Hematopoietic multipotent progenitor cell treated with erythropoietin and hydrocortisone succinate and interleukin-3 and kit ligand, for 17 days (in vitro differentiated cells): Measurements from ENCODE around the gene LIPK.
"Not testable (repeated sequence)": the region's sequence is repeated elsewhere in the genome, so short reads cannot be mapped to it uniquely, and the experiment has no call there.

Experiments
- DNase-seq: peaks from one replicate; pipeline ENCODE4 v3.0.0-alpha.2; 2015; ENCODE audit warnings: low spot score

Gene LIPK, protein sequence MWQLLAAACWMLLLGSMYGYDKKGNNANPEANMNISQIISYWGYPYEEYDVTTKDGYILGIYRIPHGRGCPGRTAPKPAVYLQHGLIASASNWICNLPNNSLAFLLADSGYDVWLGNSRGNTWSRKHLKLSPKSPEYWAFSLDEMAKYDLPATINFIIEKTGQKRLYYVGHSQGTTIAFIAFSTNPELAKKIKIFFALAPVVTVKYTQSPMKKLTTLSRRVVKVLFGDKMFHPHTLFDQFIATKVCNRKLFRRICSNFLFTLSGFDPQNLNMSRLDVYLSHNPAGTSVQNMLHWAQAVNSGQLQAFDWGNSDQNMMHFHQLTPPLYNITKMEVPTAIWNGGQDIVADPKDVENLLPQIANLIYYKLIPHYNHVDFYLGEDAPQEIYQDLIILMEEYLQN

DNA sequence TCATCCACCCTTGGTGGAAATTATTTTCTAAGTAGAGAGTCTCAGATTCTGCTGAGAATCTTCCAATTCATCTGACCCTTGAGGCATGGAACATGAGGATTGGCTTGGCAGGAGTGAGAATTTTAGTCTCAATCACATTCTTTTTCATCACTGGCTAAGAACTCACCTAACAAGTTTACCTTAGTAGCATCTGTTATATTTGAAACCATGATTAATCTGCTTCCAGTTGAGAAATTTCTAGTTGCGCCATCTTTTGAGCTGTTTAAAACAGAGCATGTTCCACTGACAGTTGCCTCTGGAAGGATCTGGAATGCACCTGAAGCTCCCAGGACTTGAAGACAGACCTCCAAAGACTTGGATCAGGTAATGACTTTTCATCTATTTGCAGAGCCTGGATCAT, at the start of gene LIPK:
Gene LIPK, plus strand, starts transcription at position 292 of the 400 bp plus-strand sequence. CDS start 18,295 bp downstream, outside the sequence.
- no peak for DNase-seq

DNA sequence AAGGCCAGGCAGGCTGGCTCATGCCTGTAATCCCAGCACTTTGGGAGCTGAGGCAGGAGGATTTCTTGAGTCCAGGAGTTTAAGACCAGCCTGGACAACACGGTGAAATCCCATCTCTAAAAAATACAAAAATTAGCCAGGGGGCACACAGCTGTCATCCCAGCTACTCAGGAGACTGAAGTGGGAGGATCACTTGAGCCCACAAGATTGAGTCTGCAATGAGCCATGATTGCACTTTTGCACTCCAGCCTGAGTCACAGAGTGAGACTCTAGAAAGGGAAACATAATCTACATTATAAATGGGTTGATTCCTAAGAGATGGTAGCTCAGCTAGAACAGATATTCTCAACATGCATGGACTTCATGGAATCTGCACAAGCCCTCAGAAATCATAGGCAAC, 48.1 kb upstream of the LIPK start:
- DNase-seq: no peak

DNA sequence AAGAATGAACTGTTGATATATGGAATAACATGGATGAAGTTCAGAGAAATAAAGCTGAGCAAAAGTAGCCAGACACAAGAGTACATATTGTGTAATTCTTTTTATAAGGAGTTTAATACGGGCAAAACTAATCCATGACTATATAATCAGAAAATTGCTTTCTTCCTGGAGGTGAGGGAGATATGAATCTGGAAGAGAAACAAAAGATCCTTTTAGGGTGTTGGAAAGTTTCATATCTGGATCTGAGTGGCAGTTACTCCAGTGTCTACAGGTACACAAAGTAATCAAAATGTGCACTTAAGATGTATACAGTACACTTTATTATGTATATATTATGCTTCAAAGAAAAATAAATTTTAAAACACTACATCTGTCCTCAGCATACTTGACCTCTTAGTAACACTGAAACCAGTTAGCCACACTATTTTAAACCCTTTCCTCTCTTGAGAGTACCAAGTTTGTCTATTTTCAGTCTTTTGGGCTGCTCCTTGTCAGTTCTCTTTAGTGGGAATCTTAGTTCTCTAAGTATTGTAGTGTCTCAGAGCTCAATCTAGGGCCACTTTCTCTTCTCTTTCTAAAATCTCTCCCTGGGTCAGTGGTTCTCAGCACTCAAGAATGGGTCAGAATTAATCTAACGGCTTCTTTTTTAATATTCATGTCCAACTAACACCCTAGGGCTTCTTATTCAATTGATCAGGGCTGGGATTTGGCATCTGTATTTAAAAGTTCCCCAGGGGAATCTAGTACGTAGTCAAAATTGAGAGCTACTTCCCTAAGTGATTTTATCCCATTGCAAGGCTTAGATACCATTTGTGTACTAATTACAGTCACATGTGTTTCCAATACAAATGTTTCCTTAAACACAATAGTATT, 46.1 kb upstream of the LIPK start:
- DNase-seq: no peak

DNA sequence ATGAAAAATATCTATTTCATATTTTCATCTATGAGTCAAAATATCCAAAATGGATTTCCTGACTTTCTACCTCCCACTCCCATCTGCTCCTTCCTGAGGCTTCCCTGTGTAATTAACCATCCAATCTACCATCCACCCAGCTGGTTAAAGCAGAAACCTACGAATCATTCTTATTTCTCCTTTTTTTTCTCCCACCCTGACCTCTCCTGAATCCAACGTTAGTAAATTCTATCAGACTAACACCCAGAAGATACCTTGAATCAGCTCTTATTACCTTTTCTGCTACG, 45.5 kb upstream of the LIPK start:
- no peak for DNase-seq

DNA sequence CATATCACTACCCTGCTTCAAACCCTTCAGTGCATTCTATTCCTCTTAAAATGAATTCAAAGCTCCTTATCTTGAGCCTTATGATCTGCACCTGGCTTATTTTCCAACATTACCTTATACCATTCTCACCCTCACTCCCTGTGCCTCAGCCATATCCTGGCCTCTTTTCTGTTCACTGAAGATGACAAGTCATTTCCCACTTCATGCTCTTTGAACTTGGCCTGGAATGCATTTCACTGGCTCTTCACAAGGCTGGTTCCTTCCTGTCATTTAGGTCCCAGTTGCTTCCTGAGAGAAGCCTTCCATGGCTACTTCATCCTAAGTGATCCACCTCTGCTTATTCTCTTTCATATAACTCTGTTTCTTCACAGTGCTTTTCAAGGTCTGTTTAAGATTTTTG, 45.0 kb upstream of the LIPK start:
- DNase-seq: no peak

DNA sequence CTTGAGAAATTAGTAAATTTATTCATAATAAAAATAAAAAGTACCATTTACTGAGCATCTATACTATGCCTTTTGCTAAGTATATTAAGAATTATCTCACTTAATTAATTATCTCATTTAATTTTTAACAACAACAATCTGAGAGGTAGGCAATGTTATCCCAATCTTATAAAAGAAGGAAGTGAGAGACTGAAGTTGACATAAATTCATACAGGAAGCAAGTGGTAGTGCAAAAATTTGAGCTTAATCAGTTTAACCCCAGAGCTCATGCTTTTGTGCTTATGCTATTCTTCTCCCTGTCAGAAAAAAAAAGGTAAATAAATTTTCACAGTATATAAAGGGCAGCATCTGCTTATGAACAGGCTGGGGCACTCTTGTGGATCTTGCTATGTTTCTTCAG, 44.5 kb upstream of the LIPK start:
- DNase-seq: no peak

DNA sequence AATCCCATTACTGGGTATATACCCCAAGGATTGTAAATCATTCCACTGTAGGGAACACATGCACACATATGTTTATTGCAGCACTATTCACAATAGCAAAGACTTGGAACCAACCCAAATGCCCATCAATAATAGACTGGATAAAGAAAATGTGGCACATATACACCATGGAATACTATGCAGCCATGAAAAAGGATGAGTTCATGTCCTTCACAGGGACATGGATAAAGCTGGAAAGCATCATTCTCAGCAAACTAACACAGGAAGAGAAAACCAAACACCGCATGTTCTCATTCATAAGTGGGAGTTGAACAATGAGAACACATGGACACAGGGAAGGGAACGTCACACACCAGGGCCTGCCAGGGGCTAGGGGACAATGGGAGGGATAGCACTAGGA, 42.9 kb upstream of the LIPK start:
- not testable (repeated sequence) for DNase-seq

DNA sequence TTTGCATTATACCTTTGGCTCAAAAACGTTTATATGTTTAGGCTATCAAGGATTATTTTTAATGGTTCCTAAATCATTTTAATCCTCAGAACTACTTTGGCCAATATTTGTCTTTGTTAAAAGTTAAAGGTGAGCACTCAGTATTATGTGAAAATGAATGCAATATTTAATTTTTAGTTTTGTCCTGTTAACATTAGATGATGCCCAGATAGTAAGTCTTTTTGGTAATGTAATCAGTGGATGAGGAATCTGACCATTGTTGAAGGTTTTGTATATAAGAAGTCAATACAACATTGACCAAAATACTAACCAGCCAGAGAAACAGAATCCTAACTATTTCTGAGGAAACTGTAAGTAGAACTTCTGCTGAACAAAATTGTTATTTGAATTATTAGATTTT, 41.9 kb upstream of the LIPK start, which contains the start of gene LIPF:
Gene LIPF, plus strand, starts transcription at position 301 of the 400 bp plus-strand sequence. CDS start 2,856 bp downstream, outside the sequence.
- no peak for DNase-seq

DNA sequence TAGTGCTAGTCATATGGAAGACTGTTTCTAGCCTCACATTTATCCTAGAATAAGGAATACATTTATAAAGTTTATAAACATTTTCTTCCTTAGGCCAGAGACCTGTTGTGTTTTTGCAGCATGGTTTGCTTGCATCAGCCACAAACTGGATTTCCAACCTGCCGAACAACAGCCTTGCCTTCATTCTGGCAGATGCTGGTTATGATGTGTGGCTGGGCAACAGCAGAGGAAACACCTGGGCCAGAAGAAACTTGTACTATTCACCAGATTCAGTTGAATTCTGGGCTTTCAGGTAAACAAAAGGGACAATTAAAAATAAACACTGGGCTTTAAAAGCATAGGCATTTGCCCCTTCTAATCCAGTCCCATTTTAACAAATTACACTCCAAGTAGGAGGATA, 37.6 kb upstream of the LIPK start:
- DNase-seq: no peak

DNA sequence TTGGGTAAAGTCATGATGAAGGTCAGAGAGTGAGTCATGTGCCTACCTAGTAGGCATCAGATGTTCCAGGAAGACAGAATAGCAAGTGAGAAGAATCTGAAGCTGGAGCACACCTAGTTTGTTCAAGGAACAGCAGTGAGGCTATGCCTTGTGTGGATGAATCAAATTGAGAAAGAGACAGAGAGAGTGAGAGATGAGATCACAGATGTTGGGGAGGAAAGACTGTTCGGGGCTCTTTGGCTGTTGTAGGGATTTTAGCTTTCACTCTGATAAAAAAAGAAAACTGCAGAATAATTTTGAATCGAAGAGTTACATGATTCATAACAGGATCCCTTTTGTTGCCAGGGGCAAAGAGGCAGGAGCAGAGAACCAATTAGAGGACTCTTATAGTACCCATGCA, 35.6 kb upstream of the LIPK start:
- no peak for DNase-seq

DNA sequence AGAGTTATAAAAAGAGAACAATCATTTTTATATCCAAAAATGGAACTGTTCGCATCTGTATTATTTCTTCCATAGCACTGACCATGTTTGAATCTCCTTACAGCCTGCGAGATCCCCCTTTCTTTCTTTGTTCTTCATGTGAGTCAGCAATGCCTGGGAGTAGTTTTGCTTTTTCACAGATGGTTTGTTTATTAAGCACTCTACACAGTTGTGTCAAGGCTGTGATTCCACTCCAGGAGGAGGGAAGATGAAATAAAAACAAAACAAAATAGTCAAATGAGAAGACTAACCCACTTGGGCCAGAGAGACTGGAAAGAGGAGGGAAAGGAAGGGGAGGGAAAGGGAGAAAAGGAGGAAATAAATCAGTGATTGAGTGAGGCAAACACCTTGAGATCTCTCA, 34.0 kb upstream of the LIPK start:
- no peak for DNase-seq

DNA sequence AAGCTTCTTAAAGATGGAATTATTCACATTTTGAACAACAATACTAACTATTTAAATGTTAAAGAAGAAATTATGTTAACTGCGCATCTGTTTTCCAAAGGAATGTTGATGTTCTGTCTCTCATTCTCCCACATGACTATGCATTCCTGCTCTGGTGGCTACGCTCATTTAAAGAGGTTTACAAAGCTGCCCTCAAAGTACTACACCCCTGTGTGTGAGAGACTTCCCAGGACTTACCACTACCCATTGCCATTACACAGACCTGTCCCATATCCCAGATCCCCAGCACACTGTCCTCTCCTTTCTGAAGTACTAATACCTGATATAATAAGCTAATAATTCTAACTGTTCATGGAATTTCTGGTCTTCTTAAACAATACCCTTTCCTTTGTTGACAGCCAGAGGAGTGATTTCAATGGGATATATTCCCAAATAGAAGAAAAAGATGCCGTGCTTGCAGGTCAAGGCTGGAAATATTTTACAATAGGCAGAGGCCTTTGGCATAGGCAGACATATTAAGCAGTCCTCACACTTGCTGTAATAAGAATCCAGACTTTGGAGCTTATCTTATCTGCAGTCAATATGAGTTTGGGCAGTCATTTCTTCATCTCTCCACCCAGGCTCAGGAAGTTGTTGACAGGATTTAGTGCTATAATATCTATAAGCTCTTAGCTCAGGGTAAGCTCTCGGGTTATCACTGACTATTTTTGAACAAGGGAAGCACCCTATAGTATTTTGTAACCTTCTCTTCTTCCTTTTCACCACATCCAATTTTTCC, 29.6 kb upstream of the LIPK start:
- DNase-seq: no peak

DNA sequence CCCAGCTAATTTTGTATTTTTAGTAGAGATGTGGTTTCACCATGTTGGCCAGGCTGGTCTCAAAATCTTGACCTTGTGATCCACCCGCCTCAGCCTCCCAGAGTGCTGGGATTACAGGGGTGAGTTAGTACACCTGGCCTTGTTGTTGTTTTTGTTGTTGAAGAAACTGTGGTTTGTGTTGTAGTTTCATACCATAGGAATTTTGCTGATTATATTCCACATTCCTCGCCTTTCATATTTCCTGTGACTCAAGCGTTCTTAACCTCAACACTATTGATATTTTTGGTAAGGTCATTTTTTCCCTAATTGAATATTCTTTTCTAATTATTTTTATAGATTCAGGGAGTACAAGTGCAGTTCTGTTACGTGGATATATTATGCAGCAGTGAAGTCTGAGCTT, 25.1 kb upstream of the LIPK start:
- no peak for DNase-seq

DNA sequence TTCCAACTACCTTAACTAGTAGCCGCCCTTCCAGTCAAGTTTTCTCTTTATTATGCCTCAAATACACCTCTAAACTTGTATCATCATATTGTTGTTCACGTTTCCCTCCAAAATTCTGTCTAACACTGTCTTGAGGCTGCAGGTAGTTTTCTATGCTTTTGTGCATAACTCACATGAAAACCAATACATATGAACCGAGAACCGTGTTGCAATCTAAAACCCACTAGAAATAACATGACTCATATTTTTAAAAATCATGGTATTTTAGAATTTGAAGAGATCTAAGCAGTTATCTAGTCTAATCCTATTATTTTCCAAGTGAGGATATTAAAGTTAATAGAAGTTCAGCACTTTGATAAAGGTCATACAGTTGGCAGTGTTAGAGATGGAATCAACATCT, 23.6 kb upstream of the LIPK start:
- DNase-seq: no peak

DNA sequence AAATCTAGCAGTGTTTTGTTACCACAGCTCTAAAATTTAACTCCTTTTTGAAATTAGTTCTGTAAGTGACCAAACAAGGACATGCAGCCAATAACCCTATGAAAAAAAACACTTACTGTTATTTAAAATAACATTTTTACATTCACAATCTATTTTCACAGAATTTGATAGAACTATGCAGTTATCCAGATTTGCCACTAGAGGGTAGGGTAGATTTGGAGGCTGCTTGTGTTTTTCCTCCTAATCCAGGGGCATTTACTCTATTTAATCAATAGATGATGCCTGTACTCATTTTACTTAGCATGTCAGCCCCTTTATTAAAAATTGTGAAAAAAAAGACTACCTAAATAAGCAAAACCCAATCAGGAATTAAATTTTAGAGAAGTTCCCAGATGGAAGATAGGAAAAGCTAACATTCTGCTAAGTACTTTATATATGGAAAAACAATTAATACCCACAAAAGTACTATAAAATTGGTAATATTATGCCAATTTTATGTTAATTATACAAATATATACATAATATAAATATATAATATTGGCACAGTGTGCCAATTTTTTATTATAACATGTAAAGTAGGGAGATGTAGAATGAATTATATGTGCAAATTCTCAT, 18.1 kb upstream of the LIPK start:
- no peak for DNase-seq

DNA sequence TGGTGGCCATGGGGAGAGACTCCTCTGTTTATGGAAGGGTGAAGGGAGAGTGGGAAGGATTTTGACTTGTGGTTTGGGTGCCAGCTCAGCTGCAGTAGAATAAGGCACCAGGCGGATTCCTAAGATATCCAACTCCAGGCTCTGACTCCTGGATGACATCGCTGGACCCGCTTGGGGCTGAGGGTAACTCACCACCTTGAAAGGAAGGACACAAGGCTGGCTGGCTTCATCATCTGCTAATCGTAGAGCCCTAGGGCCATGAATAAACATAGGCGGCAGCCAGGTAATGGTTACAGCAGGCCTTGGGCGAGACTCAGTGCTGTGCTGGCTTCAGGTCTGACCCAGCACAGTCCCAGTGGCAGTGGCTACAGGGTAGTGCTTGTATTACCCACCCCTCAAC, 16.7 kb upstream of the LIPK start:
- DNase-seq: no peak

DNA sequence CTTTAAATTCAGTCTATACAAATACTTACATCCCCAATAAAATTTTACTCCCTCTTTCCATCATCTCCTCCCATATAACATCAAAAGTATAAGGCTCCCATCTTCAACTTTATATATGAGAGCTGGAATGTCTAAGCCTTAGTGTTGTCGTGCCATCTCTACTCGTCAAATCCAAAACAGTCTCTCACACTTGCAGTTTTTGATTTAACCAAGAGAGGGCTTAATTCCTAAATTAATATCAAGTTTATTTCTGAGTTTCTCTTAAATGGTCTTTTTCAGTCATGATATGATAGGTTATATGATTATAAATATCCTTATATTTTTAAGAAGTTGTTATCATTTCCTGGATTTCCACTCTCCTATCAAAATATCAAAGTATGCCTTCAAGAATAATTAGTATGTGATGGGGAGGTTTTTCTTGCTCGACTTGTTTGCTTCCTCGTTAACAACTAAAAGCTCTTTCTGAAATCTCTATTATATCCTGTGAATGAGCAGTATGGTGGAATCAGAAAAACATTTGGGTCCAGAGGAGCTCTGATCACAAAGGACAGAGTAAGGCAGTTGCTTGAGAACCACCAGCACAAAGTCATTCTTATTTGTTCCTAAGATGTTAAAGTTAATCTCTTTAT, 12.5 kb upstream of the LIPK start:
- DNase-seq: no peak

DNA sequence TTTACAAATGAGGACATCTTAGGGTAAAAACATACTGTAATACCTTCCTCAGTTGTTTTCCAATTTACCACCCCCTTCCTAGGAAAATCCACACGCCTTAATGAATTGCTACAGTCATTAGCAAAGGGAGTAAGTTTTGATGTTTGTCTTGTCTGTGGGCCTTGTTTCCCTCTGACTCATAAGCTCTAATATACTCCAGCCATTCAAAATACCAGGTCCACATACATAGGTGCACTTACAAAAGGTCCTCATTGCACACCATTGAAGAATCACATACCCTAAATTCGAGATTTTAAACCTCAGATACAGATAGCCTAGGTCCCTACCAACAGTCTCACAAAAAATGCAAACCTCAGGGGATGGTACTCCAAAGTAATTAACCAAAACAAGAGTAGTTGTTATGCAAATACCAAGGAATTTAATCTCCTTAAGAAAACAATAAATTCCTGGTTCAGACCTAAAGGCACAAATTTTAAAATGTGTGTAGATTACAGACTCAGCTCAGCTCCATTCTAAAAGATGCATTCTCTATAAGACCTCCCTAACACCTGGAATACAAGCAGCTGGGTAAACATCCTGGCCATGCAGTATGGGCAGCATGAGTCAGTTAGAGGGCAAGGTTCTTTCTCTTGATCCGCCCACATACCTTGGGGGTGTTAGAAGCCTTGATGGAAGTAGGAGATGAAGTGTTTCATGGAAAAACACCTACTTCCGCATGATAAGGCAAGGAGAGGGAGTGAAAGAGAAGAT, 3.0 kb upstream of the LIPK start:
- DNase-seq: no peak

DNA sequence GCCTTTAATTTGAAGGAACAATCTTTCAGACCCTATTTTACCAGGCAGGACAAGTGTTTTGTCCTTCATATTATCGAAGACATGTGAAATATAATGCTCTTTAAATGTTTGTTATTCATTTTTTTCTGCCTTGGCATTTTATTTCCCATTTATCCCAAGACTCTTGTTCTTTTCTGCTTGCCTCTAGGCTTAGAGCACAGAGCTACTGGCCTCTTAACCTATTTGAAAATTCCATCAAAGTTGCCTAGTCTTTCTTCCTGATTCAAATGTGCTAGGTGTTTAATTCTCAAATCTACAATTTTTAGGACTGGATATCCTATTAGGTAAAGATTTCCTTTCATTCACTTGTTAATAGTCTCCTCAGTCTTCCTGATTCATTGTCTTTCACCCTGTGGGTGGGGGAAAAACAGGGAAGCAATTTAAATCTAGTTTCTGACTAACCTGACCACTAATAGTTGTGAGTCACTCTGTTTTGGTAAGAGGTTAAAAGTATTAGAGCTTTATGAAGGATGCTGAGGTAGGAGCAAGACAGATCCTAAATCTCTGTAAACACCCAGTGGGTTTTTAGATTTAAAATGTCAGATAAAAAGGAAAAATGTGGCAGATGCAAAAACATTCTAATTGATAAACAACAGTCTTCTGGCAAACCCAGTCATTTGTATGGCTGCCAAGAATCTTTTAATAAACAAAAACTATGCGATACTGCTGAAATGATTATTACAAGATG, 1.5 kb downstream of the LIPK start:
- DNase-seq: no peak

DNA sequence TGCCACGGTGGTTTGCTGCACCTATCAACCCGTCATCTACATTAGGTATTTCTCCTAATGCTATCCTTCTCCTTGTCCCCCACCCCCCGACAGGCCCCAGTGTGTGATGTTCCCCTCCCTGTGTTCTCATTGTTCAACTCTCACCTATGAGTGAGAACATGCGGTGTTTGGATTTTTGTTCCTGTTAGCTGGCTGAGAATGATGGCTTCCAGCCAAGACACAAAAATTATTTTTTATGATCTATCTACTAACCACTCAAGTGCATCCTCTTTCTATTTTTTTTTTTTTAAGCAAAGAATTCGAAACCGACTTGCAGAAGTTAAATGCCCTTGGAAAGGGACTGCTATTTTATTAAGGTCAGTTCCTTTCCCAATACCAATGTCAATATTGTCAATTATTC, 3.3 kb downstream of the LIPK start:
- DNase-seq: not testable (repeated sequence)
